Measurements from ENCODE around the gene CNTN6. TPM values are rescaled to one million over a fixed set of nuclear protein-coding genes. Genes with fewer than 3 reads are reported as not detected.

The CNTN6 gene
- total RNA-seq, 1 donor from 2014 or later: not detected

DNA sequence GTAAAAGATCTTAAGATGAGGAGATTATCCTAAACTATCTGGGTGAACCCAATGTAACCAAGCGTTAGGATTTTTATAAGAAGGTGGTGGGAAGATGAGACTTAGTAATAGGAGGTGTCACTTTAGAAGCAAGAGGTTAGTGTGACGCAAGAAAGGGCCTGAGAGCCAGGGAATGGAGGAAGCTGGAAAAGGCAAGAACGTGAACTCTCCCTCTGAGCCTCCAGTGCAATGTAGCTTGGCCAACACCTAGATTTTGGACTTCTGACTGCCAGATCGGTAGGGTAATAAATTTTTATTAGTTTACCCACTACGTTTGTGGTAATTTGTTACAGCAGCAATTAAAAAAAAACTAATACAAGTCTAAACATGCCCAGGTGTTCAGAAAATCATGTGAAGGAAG lies 20.8 kb upstream of the CNTN6 start:
- Histone ChIP-seq H3K9me3 (replicated peaks) (no peaks in the 10 kb centered on the region), H3K4me3 (no peak overlapping the region), H3K4me1 (no peaks in the 10 kb centered on the region), H3K27ac (replicated peaks) (no peak overlapping the region), H3K27me3 (ENCODE audit: low read depth) (no peaks in the 10 kb centered on the region), H3K36me3 (no peaks in the 10 kb centered on the region)
- TF ChIP-seq, protein P1, sequence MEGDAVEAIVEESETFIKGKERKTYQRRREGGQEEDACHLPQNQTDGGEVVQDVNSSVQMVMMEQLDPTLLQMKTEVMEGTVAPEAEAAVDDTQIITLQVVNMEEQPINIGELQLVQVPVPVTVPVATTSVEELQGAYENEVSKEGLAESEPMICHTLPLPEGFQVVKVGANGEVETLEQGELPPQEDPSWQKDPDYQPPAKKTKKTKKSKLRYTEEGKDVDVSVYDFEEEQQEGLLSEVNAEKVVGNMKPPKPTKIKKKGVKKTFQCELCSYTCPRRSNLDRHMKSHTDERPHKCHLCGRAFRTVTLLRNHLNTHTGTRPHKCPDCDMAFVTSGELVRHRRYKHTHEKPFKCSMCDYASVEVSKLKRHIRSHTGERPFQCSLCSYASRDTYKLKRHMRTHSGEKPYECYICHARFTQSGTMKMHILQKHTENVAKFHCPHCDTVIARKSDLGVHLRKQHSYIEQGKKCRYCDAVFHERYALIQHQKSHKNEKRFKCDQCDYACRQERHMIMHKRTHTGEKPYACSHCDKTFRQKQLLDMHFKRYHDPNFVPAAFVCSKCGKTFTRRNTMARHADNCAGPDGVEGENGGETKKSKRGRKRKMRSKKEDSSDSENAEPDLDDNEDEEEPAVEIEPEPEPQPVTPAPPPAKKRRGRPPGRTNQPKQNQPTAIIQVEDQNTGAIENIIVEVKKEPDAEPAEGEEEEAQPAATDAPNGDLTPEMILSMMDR (IDR thresholded peaks at IDR 0.05; ENCODE audit: borderline replicate concordance): no peak
- DNase-seq: no peak
- intact Hi-C loops (cut with micrococcal nuclease): no loop called here

DNA sequence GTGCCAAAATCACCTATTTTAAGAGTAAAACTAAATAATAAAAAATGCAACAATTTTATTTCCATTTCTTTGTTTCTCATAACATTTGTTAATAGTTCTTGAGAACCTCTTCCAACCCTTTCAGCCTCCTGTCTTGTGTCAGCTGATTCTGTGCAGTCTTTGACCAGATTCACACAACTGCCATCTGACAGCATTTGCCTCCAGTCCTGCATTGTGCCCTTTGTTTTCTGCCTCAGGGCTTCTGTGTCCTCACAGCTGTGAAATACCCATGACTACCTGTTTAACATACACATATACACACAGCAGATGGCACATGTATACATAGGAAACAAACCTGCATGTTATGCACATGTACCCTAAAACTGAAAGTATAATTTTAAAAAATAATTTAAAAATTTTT lies 13.2 kb upstream of the CNTN6 start:
- intact Hi-C loops (cut with micrococcal nuclease): no loop called here
- Histone ChIP-seq H3K27ac (replicated peaks) (no peak overlapping the region), H3K27me3 (ENCODE audit: low read depth) (no peaks in the 10 kb centered on the region), H3K9me3 (replicated peaks) (no peaks in the 10 kb centered on the region), H3K36me3 (no peaks in the 10 kb centered on the region), H3K4me3 (no peak overlapping the region), H3K4me1 (no peaks in the 10 kb centered on the region)
- DNase-seq: no peak
- TF ChIP-seq, protein P1 (IDR thresholded peaks at IDR 0.05; ENCODE audit: borderline replicate concordance): no peak

DNA sequence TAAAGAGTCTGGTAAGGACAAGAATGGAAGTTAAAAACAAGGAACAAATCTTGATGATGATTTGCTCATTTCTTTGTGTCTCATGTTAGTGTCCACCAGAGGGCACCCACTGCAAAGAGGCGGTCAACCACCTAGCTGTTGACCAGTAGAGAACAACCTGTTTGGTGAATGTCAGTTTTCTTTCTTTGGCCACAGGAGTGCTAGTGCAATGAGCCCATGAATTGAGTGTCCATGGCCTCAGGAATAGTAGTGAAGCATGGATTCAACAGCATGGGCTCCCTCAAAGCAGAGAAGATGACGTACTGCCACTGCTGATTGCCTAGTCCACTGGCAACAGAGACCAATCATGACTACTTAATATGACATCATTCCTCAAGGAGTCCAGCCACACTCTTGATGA lies 10.7 kb upstream of the CNTN6 start:
- Histone ChIP-seq H3K27ac (replicated peaks) (no peak overlapping the region), H3K36me3 (no peaks in the 10 kb centered on the region), H3K4me3 (no peak overlapping the region), H3K27me3 (ENCODE audit: low read depth) (no peaks in the 10 kb centered on the region), H3K9me3 (replicated peaks) (no peaks in the 10 kb centered on the region), H3K4me1 (no peaks in the 10 kb centered on the region)
- no peak for DNase-seq
- intact Hi-C loops (cut with micrococcal nuclease): no loop called here
- TF ChIP-seq, protein P1 (IDR thresholded peaks at IDR 0.05; ENCODE audit: borderline replicate concordance): peak; percentile 65

DNA sequence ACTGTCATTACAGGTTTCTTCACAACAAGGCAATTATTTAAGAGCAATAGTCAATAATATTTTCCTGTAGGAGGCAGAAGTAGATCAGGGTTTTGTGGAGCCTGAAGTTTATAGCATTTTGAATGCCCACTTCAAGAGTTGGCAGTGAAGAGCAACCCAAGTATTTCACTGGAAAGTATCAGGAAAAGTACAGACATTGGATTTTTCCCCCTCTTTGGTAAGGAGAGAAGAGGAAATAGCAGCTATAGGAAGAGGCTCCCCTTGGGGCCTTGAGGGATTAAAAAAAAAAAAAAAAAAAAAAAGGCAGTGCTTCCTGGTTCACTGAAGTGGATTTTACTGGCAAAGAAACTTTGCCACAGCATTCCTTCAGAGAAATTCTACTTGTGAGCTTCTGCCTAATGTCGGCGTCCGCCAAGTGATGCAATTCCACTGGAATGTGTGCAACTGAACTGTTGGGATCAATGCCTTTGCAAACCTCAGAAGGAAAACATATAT lies 5.7 kb upstream of the CNTN6 start:
- no peak overlapping the region for H3K4me3 ChIP-seq
- intact Hi-C loops (cut with micrococcal nuclease): no loop called here
- no peak for DNase-seq
- no peaks in the 10 kb centered on the region for H3K9me3 ChIP-seq (replicated peaks)
- peaks cover 12% of the 10 kb centered on the region for H3K27me3 ChIP-seq (ENCODE audit: low read depth)
- no peak overlapping the region for H3K27ac ChIP-seq (replicated peaks)
- H3K36me3 ChIP-seq: no peaks in the 10 kb centered on the region
- no peaks in the 10 kb centered on the region for H3K4me1 ChIP-seq
- TF ChIP-seq, protein P1 (IDR thresholded peaks at IDR 0.05; ENCODE audit: borderline replicate concordance): no peak

DNA sequence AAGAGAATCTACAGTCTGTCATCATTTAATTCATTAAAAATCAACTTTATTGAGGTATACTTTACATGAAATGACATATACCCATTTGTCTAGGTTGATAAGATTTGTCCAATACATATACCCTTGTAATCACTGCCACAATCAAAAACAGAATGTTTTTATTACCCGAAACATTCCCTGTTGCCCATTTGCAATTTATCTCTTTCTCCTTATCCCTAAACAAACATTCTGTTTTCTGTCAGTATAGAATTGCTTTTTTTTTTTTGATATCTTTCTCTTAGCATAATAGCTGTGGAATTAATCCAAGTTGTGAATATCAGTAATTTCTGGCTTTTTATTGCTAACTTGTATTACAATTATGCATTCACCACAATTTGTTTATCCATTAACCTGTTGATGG lies 4.3 kb upstream of the CNTN6 start:
- DNase-seq: no peak
- H3K27ac ChIP-seq (replicated peaks): no peak overlapping the region
- no peak overlapping the region for H3K4me3 ChIP-seq
- no peaks in the 10 kb centered on the region for H3K36me3 ChIP-seq
- H3K4me1 ChIP-seq: no peaks in the 10 kb centered on the region
- H3K27me3 ChIP-seq (ENCODE audit: low read depth): peaks cover 21% of the 10 kb centered on the region
- TF ChIP-seq, protein P1 (IDR thresholded peaks at IDR 0.05; ENCODE audit: borderline replicate concordance): no peak
- H3K9me3 ChIP-seq (replicated peaks): no peaks in the 10 kb centered on the region
- intact Hi-C loops (cut with micrococcal nuclease): no loop called here

DNA sequence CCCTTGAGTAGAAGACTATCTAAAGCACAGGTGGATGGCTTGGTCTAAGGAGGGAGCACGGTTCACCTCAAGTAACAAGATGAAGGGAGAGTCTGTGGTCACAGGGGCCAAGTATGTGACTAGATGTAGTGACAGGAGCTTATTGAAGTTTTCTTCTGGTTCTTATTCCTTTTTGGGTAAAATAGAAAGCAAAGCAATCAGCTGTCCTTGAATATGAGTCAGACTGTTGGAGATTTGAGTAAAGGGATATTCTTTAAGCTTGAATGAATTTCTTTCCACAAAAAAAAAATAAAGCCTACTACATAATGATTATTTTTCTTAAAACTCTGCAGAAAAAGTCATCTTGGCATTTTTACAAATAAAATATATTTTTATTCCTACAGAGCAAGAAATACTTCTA lies 1.5 kb upstream of the CNTN6 start:
- TF ChIP-seq, protein P1 (IDR thresholded peaks at IDR 0.05; ENCODE audit: borderline replicate concordance): no peak
- Histone ChIP-seq H3K4me1 (no peaks in the 10 kb centered on the region), H3K27me3 (ENCODE audit: low read depth) (peaks cover 34% of the 10 kb centered on the region), H3K27ac (replicated peaks) (no peak overlapping the region), H3K9me3 (replicated peaks) (no peaks in the 10 kb centered on the region), H3K4me3 (no peak overlapping the region), H3K36me3 (no peaks in the 10 kb centered on the region)
- DNase-seq: no peak
- intact Hi-C loops (cut with micrococcal nuclease): no loop called here
